IMR-90 (cell line): Measurements from ENCODE around the gene PLCB2. TPM values are rescaled to one million over a fixed set of nuclear protein-coding genes. Genes with fewer than 3 reads are reported as not detected.

ENCODE experiments used
- ATAC-seq: fragments of 200-7000 bp; cut with Tn5 transposase; 2 replicates; pipeline ENCODE4 v1.9.1; 2020; ENCODE audit warnings: low read depth, mild to moderate bottlenecking, moderate library complexity
- BruUV-seq: library from RNA; stranded (reverse); fragments of 400-500 nt; replicated peaks from 2 replicates; lab custom pipeline; 2021; lab: Mats Ljungman, UMichigan
- CTCF ChIA-PET: fragments of 300-600 bp; formaldehyde crosslinking; extraction: SDS; loops from one replicate; lab custom pipeline; 2021; ENCODE audit warnings: antibody characterized with exemption; lab: Yijun Ruan, JAX
- POLR2A ChIA-PET: fragments of 300-600 bp; sonication (Branson Sonifier 250); formaldehyde crosslinking; loops from one replicate; lab custom pipeline; 2022; ENCODE audit warnings: antibody characterized with exemption; ENCODE audit not compliant: unreplicated experiment; lab: Charles Lee
- DNase-seq: peaks from one replicate; pipeline ENCODE4 v3.0.0; 2013
- H2AFZ ChIP-seq: replicated peaks from 2 replicates; pipeline ENCODE3; 2013; ENCODE audit warnings: low read length, mild to moderate bottlenecking; ENCODE audit not compliant: poor library complexity
- H2AK5ac ChIP-seq: 2 replicates; pipeline ENCODE4 v1.6.1; 2013; ENCODE audit warnings: low read depth, low read length, inconsistent platforms
- H2AK9ac ChIP-seq: replicated peaks from 2 replicates; pipeline ENCODE3; 2013; ENCODE audit warnings: mild to moderate bottlenecking, low read depth, low read length, moderate library complexity; ENCODE audit not compliant: poor library complexity
- H2BK120ac ChIP-seq: 2 replicates; pipeline ENCODE4 v1.6.1; 2013; ENCODE audit warnings: low read depth, low read length, inconsistent platforms
- H2BK15ac ChIP-seq: 3 replicates; pipeline ENCODE4 v1.6.1; 2013; ENCODE audit warnings: low read depth, low read length, inconsistent platforms
- H2BK20ac ChIP-seq: 2 replicates; pipeline ENCODE4 v1.6.1; 2013; ENCODE audit warnings: low read depth, mild to moderate bottlenecking, inconsistent platforms, low read length, moderate library complexity
- H2BK5ac ChIP-seq: 2 replicates; pipeline ENCODE4 v1.6.1; 2013; ENCODE audit warnings: mild to moderate bottlenecking, low read depth, low read length, inconsistent platforms; ENCODE audit not compliant: poor library complexity, severe bottlenecking
- H3K14ac ChIP-seq: replicated peaks from 2 replicates; pipeline ENCODE4 v1.6.1; 2013; ENCODE audit warnings: low read depth, low read length, inconsistent platforms
- H3K18ac ChIP-seq: 2 replicates; pipeline ENCODE4 v1.6.1; 2013; ENCODE audit warnings: low read depth, low read length, control low read depth
- H3K23ac ChIP-seq: 2 replicates; pipeline ENCODE4 v1.6.1; 2013; ENCODE audit warnings: low read depth, low read length, inconsistent platforms
- H3K27ac ChIP-seq: 2 replicates; pipeline ENCODE4 v1.5.1; 2013; ENCODE audit warnings: mild to moderate bottlenecking, control low read depth, low read length; ENCODE audit not compliant: insufficient read depth
- H3K27me3 ChIP-seq: 2 replicates; pipeline ENCODE4 v1.6.1; 2013; ENCODE audit warnings: low read length; ENCODE audit not compliant: control insufficient read depth, insufficient read depth
- H3K36me3 ChIP-seq: 2 replicates; pipeline ENCODE4 v1.6.1; 2013; ENCODE audit warnings: low read length, mixed read lengths; ENCODE audit not compliant: control insufficient read depth, insufficient read depth
- H3K4ac ChIP-seq: 2 replicates; pipeline ENCODE4 v1.6.1; 2013; ENCODE audit warnings: low read depth, low read length, inconsistent platforms
- H3K4me1 ChIP-seq: 2 replicates; pipeline ENCODE4 v1.6.1; 2013; ENCODE audit warnings: low read length, mixed read lengths; ENCODE audit not compliant: control insufficient read depth, insufficient read depth
- H3K4me2 ChIP-seq: 2 replicates; pipeline ENCODE4 v1.6.1; 2013; ENCODE audit warnings: low read depth, mild to moderate bottlenecking, control low read depth, low read length, moderate library complexity
- H3K4me3 ChIP-seq: 2 replicates; pipeline ENCODE4 v1.5.1; 2013; ENCODE audit warnings: low read depth, mild to moderate bottlenecking, control low read depth, low read length, moderate library complexity; ENCODE audit not compliant: insufficient read depth
- H3K56ac ChIP-seq: 2 replicates; pipeline ENCODE4 v1.6.1; 2013; ENCODE audit warnings: low read length, inconsistent platforms; ENCODE audit not compliant: insufficient read depth; ENCODE audit errors: extremely low read depth
- H3K79me1 ChIP-seq, 2 experiments: 2 replicates each; pipeline ENCODE4 v1.6.1; 2013; ENCODE audit warnings: low read length in 2 of 2, inconsistent platforms in 1 of 2, low read depth in 1 of 2
- H3K9ac ChIP-seq: 2 replicates; pipeline ENCODE4 v1.6.1; 2013; ENCODE audit warnings: low read depth, low read length, control low read depth
- H3K9me1 ChIP-seq: 2 replicates; pipeline ENCODE4 v1.6.1; 2013; ENCODE audit warnings: low read length, inconsistent platforms; ENCODE audit not compliant: insufficient read depth
- H3K9me3 ChIP-seq: 2 replicates; pipeline ENCODE4 v1.6.1; 2013; ENCODE audit warnings: low read length; ENCODE audit not compliant: control insufficient read depth, insufficient read depth
- H4K20me1 ChIP-seq: 2 replicates; pipeline ENCODE4 v1.6.1; 2013; ENCODE audit warnings: low read length, inconsistent platforms; ENCODE audit not compliant: insufficient read depth
- H4K5ac ChIP-seq: 2 replicates; pipeline ENCODE4 v1.6.1; 2013; ENCODE audit warnings: mild to moderate bottlenecking, low read depth, low read length, control low read depth
- H4K8ac ChIP-seq, 2 experiments: 2 replicates each; pipeline ENCODE4 v1.6.1; 2013; ENCODE audit warnings: low read depth in 2 of 2, low read length in 2 of 2, control low read depth in 1 of 2, inconsistent platforms in 1 of 2
- H4K91ac ChIP-seq: 2 replicates; pipeline ENCODE4 v1.6.1; 2013; ENCODE audit warnings: low read depth, low read length, inconsistent platforms; ENCODE audit not compliant: insufficient read depth
- CEBPB ChIP-seq: IDR thresholded peaks from 2 replicates; pipeline ENCODE4 v1.6.1; 2012; ENCODE audit warnings: low read depth, low read length, improper control_type of control experiment
- MAFK ChIP-seq: IDR thresholded peaks from 2 replicates; pipeline ENCODE4 v1.6.1; 2012; ENCODE audit warnings: low read depth, low read length, improper control_type of control experiment
- MAZ ChIP-seq: IDR thresholded peaks from 2 replicates; pipeline ENCODE4 v1.6.1; 2012; ENCODE audit warnings: low read depth, mild to moderate bottlenecking, low read length, improper control_type of control experiment, moderate library complexity, borderline replicate concordance
- NFE2L2 ChIP-seq: fragments of 150-350 bp; IDR thresholded peaks from 2 replicates; pipeline ENCODE4 v1.6.1; 2016; ENCODE audit warnings: low read depth, mild to moderate bottlenecking, low read length
- RCOR1 ChIP-seq: IDR thresholded peaks from 2 replicates; pipeline ENCODE4 v1.6.1; 2012; ENCODE audit warnings: mild to moderate bottlenecking, low read length, improper control_type of control experiment; ENCODE audit not compliant: insufficient replicate concordance
- RFX5 ChIP-seq: IDR thresholded peaks from 2 replicates; pipeline ENCODE4 v1.8.0; 2012; ENCODE audit warnings: low read depth, mild to moderate bottlenecking, low read length, moderate library complexity
- WGBS, 2 experiments: methylation state at CpG; one replicate each; pipeline versions ENCODE4 v1.1.5 to v1.1.7; 2013; ENCODE audit warnings: missing lambda C conversion rate in 2 of 2; ENCODE audit not compliant: insufficient read length in 1 of 2; ENCODE audit errors: extremely low coverage in 2 of 2; 5-methylcytosine and 5-hydroxymethylcytosine counted together
- dilution Hi-C: fragments of 300-500 bp; cut with HindIII; formaldehyde crosslinking; loops from one replicate; pipeline ENCODE4 v1.14.3; 2018; ENCODE audit warnings: low sequenced_read_pairs; ENCODE audit not compliant: unreplicated experiment
- in situ Hi-C: fragments of 300-500 bp; cut with MboI; formaldehyde crosslinking; loops from 3 replicates; pipeline ENCODE4 v1.14.3; 2019; ENCODE audit warnings: low sequenced_read_pairs, inconsistent platforms, mixed read lengths
- intact Hi-C: fragments of 100-400 bp; cut with micrococcal nuclease; formaldehyde crosslinking; loops from 2 replicates; pipeline ENCODE4 v1.10.0; 2022
- polyA plus RNA-seq, 3 experiments: library from polyadenylated mRNA; depleted of rRNA; stranded (reverse); fragments of >200 nt; gene quantifications; 2 replicates each; pipeline ENCODE4 v1.2.3, GENCODE V29; 2012; ENCODE audit warnings: low replicate concordance in 1 of 3
- total RNA-seq: library from RNA; depleted of rRNA; stranded (reverse); fragments of >200 nt; gene quantifications from 2 replicates; pipeline ENCODE4 v1.2.3, GENCODE V29; 2012
- TF ChIP-seq, protein P1 (sequence below): fragments of 150-350 bp; IDR thresholded peaks from 2 replicates; pipeline ENCODE4 v1.6.1; 2016; ENCODE audit warnings: low read depth, mild to moderate bottlenecking, low read length, moderate library complexity, borderline replicate concordance
- TF ChIP-seq, protein P2 (sequence below): conservative IDR thresholded peaks from 2 replicates; pipeline ENCODE4 v1.5.1; 2012; ENCODE audit warnings: mild to moderate bottlenecking, low read depth, low read length, improper control_type of control experiment

PLCB2 gene
- total and polyA plus RNA-seq, 2 of the 4 experiments (the other 2 are of a cell fraction): 0.18 to 1.4 TPM

DNA sequence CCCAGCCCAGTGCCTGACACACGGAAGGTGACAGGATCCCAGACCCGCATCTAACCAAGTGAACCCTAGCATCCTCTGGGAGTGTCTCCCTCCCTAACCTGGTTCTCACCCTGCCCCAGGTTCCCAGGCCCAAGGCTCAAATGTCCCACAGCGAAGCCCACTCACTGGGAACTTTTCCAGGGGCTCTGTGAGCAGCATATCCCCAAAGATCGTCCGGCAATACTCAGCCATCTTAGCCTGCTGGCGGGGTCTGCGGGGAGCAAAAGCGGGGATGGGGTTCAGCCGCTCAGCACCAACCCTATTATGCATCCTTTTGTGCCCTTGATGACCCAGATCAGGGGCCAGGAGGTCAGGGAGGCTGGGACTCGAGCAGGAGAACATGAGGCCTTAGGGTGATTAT, 10.4 kb downstream of the PLCB2 start:
- Histone ChIP-seq H3K18ac (no peak overlapping the region), H3K4ac (no peak overlapping the region), H2AK5ac (no peak overlapping the region), H3K9me3 (peaks cover 8% of the 10 kb centered on the region), H3K4me1 (no peaks in the 10 kb centered on the region), H2AFZ (no peak overlapping the region), H4K91ac (no peak overlapping the region), H2BK20ac (no peak overlapping the region), H3K9me1 (no peaks in the 10 kb centered on the region), H2BK15ac (no peak overlapping the region), H2AK9ac (no peak overlapping the region), H3K36me3 (no peaks in the 10 kb centered on the region), H3K56ac (no peak overlapping the region), H3K4me2 (no peak overlapping the region), H3K14ac (no peak overlapping the region), H3K4me3 (no peak overlapping the region), H3K27me3 (peaks cover 75% of the 10 kb centered on the region), H3K79me1 (no peaks in the 10 kb centered on the region), H3K27ac (no peak overlapping the region), H3K9ac (no peak overlapping the region), H2BK120ac (no peak overlapping the region), H3K23ac (no peak overlapping the region), H4K8ac (no peak overlapping the region), H4K20me1 (no peaks in the 10 kb centered on the region), H2BK5ac (no peak overlapping the region), H4K5ac (no peak overlapping the region)
- ATAC-seq: no peak
- TF ChIP-seq NFE2L2 (no peak), RFX5 (no peak), MAFK (no peak), RCOR1 (no peak), MAZ (no peak), CEBPB (no peak)
- TF ChIP-seq, protein P1, sequence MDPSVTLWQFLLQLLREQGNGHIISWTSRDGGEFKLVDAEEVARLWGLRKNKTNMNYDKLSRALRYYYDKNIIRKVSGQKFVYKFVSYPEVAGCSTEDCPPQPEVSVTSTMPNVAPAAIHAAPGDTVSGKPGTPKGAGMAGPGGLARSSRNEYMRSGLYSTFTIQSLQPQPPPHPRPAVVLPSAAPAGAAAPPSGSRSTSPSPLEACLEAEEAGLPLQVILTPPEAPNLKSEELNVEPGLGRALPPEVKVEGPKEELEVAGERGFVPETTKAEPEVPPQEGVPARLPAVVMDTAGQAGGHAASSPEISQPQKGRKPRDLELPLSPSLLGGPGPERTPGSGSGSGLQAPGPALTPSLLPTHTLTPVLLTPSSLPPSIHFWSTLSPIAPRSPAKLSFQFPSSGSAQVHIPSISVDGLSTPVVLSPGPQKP: no peak
- TF ChIP-seq, protein P2, sequence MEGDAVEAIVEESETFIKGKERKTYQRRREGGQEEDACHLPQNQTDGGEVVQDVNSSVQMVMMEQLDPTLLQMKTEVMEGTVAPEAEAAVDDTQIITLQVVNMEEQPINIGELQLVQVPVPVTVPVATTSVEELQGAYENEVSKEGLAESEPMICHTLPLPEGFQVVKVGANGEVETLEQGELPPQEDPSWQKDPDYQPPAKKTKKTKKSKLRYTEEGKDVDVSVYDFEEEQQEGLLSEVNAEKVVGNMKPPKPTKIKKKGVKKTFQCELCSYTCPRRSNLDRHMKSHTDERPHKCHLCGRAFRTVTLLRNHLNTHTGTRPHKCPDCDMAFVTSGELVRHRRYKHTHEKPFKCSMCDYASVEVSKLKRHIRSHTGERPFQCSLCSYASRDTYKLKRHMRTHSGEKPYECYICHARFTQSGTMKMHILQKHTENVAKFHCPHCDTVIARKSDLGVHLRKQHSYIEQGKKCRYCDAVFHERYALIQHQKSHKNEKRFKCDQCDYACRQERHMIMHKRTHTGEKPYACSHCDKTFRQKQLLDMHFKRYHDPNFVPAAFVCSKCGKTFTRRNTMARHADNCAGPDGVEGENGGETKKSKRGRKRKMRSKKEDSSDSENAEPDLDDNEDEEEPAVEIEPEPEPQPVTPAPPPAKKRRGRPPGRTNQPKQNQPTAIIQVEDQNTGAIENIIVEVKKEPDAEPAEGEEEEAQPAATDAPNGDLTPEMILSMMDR: no peak
- 97% methylated on average over 5 of the region's 10 CpGs; no CpG with 5 or more reads in 1 of the 2 experiments for WGBS, 2 experiments
- no peak for DNase-seq
- BruUV-seq: no TSS peak
- dilution Hi-C loops: no loop called here
- intact Hi-C loops: no loop called here
- ChIA-PET CTCF (no interaction called here), POLR2A (no interaction called here)
- in situ Hi-C loops: no loop called here
